HCT116 (cell line): ENCODE measurements around the gene ST14. TPM values are rescaled to one million over a fixed set of nuclear protein-coding genes. Genes with fewer than 3 reads are reported as not detected.

Experiments
- ATAC-seq: fragments of 200-7000 bp; cut with Tn5 transposase; 2 replicates; pipeline ENCODE4 v1.9.1; 2020; ENCODE audit warnings: mild to moderate bottlenecking, moderate library complexity
- BruUV-seq: library from RNA; stranded (reverse); fragments of 400-500 nt; replicated peaks from 2 replicates; lab custom pipeline; 2021; lab: Mats Ljungman, UMichigan
- CTCF ChIA-PET: fragments of 300-600 bp; sonication (Branson Sonifier 250); formaldehyde crosslinking; loops from one replicate; lab custom pipeline; 2021; ENCODE audit warnings: antibody characterized with exemption; lab: Charles Lee
- POLR2A ChIA-PET: fragments of 300-600, 350-600 bp; sonication (Branson Sonifier 250); formaldehyde crosslinking; loops from one replicate; lab custom pipeline; 2021; ENCODE audit warnings: antibody characterized with exemption; lab: Charles Lee
- RAD21 ChIA-PET, 2 experiments: fragments of 300-600 bp; sonication (Branson Sonifier 250); formaldehyde crosslinking; loops; one replicate each; lab custom pipeline; 2023; ENCODE audit warnings: low total read pairs in 2 of 2; ENCODE audit not compliant: uncharacterized antibody in 2 of 2, unreplicated experiment in 2 of 2, low non-redundant PET in 1 of 2; lab: Charles Lee
- DNase-seq: peaks from one replicate; pipeline ENCODE4 v3.0.0-alpha.2; 2010; ENCODE audit warnings: low read depth, low spot score
- H2AFZ ChIP-seq: fragments of 200-600 bp; shearing (Covaris generic), sonication (generic); 2 replicates; pipeline ENCODE4 v1.6.1; 2017; ENCODE audit warnings: low read depth, mixed run types, mixed read lengths, antibody characterized with exemption, low read length; ENCODE audit not compliant: poor library complexity, severe bottlenecking
- H3K27ac ChIP-seq: 2 replicates; pipeline ENCODE4 v1.5.1; 2012; ENCODE audit warnings: low read depth, low read length
- H3K27me3 ChIP-seq: fragments of 200-600 bp; sonication (generic); 2 replicates; pipeline ENCODE4 v1.6.1; 2016; ENCODE audit warnings: mixed run types, low read length, mixed read lengths; ENCODE audit not compliant: insufficient read depth
- H3K36me3 ChIP-seq, 2 experiments: fragments of 200-500 bp in 1 of 2; fragments of 200-600 bp in 1 of 2; sonication (Bioruptor generic) in 1 of 2; sonication (generic) in 1 of 2; 2 replicates each; pipeline versions ENCODE4 v1.5.1 to v1.6.1; 2014 to 2016; ENCODE audit warnings: low read length in 2 of 2, inconsistent platforms in 1 of 2, mixed read lengths in 1 of 2, mixed run types in 1 of 2; ENCODE audit not compliant: insufficient read depth in 2 of 2, control insufficient read depth in 1 of 2
- H3K4me1 ChIP-seq, 2 experiments: fragments of 200-600 bp in 1 of 2; sonication (generic) in 1 of 2; 2 replicates each; pipeline versions ENCODE4 v1.5.1 to v1.6.1; 2012 to 2017; ENCODE audit warnings: low read length in 2 of 2, inconsistent platforms in 1 of 2, mild to moderate bottlenecking in 1 of 2, mixed read lengths in 1 of 2, mixed run types in 1 of 2, moderate library complexity in 1 of 2; ENCODE audit not compliant: insufficient read depth in 2 of 2, control insufficient read depth in 1 of 2
- H3K4me2 ChIP-seq: fragments of 200-600 bp; sonication (generic); 2 replicates; pipeline ENCODE4 v1.6.1; 2017; ENCODE audit warnings: mixed run types, low read length, mixed read lengths
- H3K4me3 ChIP-seq, 2 experiments: fragments of 200-600 bp in 1 of 2; sonication (generic) in 1 of 2; replicated peaks in 1 of 2; 2 replicates each; pipeline ENCODE4 v1.5.1; 2011 to 2016; ENCODE audit warnings: low read length in 2 of 2, control low read depth in 1 of 2, low read depth in 1 of 2, mild to moderate bottlenecking in 1 of 2, mixed read lengths in 1 of 2, mixed run types in 1 of 2
- H3K79me2 ChIP-seq: fragments of 200-600 bp; sonication (generic); 2 replicates; pipeline ENCODE4 v1.6.1; 2017; ENCODE audit warnings: mild to moderate bottlenecking, mixed run types, low read length, moderate library complexity, mixed read lengths; ENCODE audit not compliant: insufficient read depth
- H3K9ac ChIP-seq: fragments of 200-600 bp; sonication (generic); 2 replicates; pipeline ENCODE4 v1.6.1; 2016; ENCODE audit warnings: low read length, mixed read lengths
- H3K9me2 ChIP-seq: fragments of 200-600 bp; sonication (generic), shearing (Covaris generic); 2 replicates; pipeline ENCODE4 v1.6.1; 2017; ENCODE audit warnings: mixed run types, mild to moderate bottlenecking, moderate library complexity; ENCODE audit not compliant: insufficient read depth
- H3K9me3 ChIP-seq, 2 experiments: fragments of 200-500 bp in 1 of 2; fragments of 200-600 bp in 1 of 2; sonication (Bioruptor generic) in 1 of 2; sonication (generic) in 1 of 2; 2 replicates each; pipeline ENCODE4 v1.6.1; 2014 to 2017; ENCODE audit warnings: low read length in 2 of 2, mixed read lengths in 2 of 2, inconsistent platforms in 1 of 2, low read depth in 1 of 2, mild to moderate bottlenecking in 1 of 2, mixed run types in 1 of 2, moderate library complexity in 1 of 2; ENCODE audit not compliant: control insufficient read depth in 1 of 2, insufficient read depth in 1 of 2
- H4K20me1 ChIP-seq: fragments of 200-600 bp; sonication (generic), shearing (Covaris generic); 2 replicates; pipeline ENCODE4 v1.6.1; 2017; ENCODE audit warnings: mixed run types, mild to moderate bottlenecking, moderate library complexity; ENCODE audit not compliant: insufficient read depth
- ATF3 ChIP-seq: IDR thresholded peaks from 2 replicates; pipeline ENCODE4 v1.6.1; 2012
- CBX3 ChIP-seq: IDR thresholded peaks from 2 replicates; pipeline ENCODE4 v1.6.1; 2012; ENCODE audit warnings: low read depth
- CEBPB ChIP-seq: IDR thresholded peaks from 2 replicates; pipeline ENCODE4 v1.6.1; 2012; ENCODE audit warnings: low read depth
- CTCF ChIP-seq, 3 experiments: fragments of 200-600 bp in 1 of 3; sonication (generic) in 1 of 3; IDR thresholded peaks in 2 of 3; conservative IDR thresholded peaks in 1 of 3; 2 replicates each; pipeline ENCODE4 v1.5.1; 2012 to 2017; ENCODE audit warnings: low read depth in 2 of 3, low read length in 2 of 3, antibody characterized with exemption in 1 of 3, borderline replicate concordance in 1 of 3, control low read depth in 1 of 3, mild to moderate bottlenecking in 1 of 3, mixed read lengths in 1 of 3, mixed run types in 1 of 3, moderate library complexity in 1 of 3; ENCODE audit not compliant: insufficient read depth in 1 of 3
- EGR1 ChIP-seq: IDR thresholded peaks from 2 replicates; pipeline ENCODE4 v1.6.1; 2012; ENCODE audit warnings: low read depth
- ELF1 ChIP-seq: IDR thresholded peaks from 2 replicates; pipeline ENCODE4 v1.6.1; 2012; ENCODE audit warnings: low read depth, borderline replicate concordance
- EZH2 ChIP-seq: fragments of 200-600 bp; sonication (generic); IDR thresholded peaks from 2 replicates; pipeline ENCODE4 v1.6.1; 2017; ENCODE audit warnings: antibody characterized with exemption, mixed run types
- EZH2phosphoT487 ChIP-seq: fragments of 200-600 bp; IDR thresholded peaks from 2 replicates; pipeline ENCODE4 v1.6.1; 2018; ENCODE audit warnings: antibody characterized with exemption, borderline replicate concordance
- FOSL1 ChIP-seq: IDR thresholded peaks from 2 replicates; pipeline ENCODE4 v1.6.1; 2012; ENCODE audit warnings: low read depth
- JUND ChIP-seq: IDR thresholded peaks from 2 replicates; pipeline ENCODE4 v1.6.1; 2012
- MAX ChIP-seq: IDR thresholded peaks from 2 replicates; pipeline ENCODE4 v1.6.1; 2012
- POLR2AphosphoS5 ChIP-seq: IDR thresholded peaks from 2 replicates; pipeline ENCODE4 v1.6.1; 2011; ENCODE audit warnings: mild to moderate bottlenecking, low read depth, low read length, moderate library complexity
- RAD21 ChIP-seq: IDR thresholded peaks from 2 replicates; pipeline ENCODE4 v1.6.1; 2012; ENCODE audit warnings: low read depth, mild to moderate bottlenecking
- REST ChIP-seq: IDR thresholded peaks from 2 replicates; pipeline ENCODE4 v1.6.1; 2012; ENCODE audit warnings: low read depth
- SIN3A ChIP-seq: IDR thresholded peaks from 2 replicates; pipeline ENCODE4 v1.6.1; 2012; ENCODE audit warnings: low read depth
- TCF7L2 ChIP-seq: IDR thresholded peaks from 2 replicates; pipeline ENCODE4 v1.7.0; 2011; ENCODE audit warnings: borderline replicate concordance, inconsistent platforms; ENCODE audit not compliant: insufficient read depth, insufficient read length; ENCODE audit errors: extremely low read depth
- YY1 ChIP-seq: IDR thresholded peaks from 2 replicates; pipeline ENCODE4 v1.6.1; 2011; ENCODE audit warnings: low read length, low read depth, moderate library complexity, mild to moderate bottlenecking; ENCODE audit not compliant: insufficient replicate concordance; ENCODE audit errors: extremely low read depth
- ZBTB33 ChIP-seq: IDR thresholded peaks from 2 replicates; pipeline ENCODE4 v1.6.1; 2011; ENCODE audit warnings: mild to moderate bottlenecking, low read length, moderate library complexity; ENCODE audit not compliant: insufficient replicate concordance; ENCODE audit errors: extremely low read depth
- ZFX ChIP-seq: fragments of 450-650 bp; IDR thresholded peaks from 2 replicates; pipeline ENCODE4 v1.6.1; 2017
- ZNF274 ChIP-seq: fragments of 200-500 bp; sonication (Bioruptor generic); IDR thresholded peaks from 2 replicates; pipeline ENCODE4 v1.6.1; 2014; ENCODE audit warnings: mild to moderate bottlenecking, low read depth, low read length, inconsistent platforms
- intact Hi-C: fragments of 100-400 bp; cut with micrococcal nuclease; formaldehyde crosslinking; loops from 2 replicates; pipeline ENCODE4 v1.10.0; 2022
- total RNA-seq: library from RNA; stranded (reverse); gene quantifications from one replicate; pipeline ENCODE4 v1.2.1, GENCODE V29; 2021; ENCODE audit not compliant: unreplicated experiment

Gene ST14
- total RNA-seq, 1 experiment from 2014 or later, result 107 TPM

- no peak overlapping the region; the same call in 1 of the 2 replicates for H3K27ac ChIP-seq
- no peaks in the 10 kb centered on the region for H3K27me3 ChIP-seq
- no peak overlapping the region; a peak in 1 of 4 replicates for H3K4me3 ChIP-seq
- ChIA-PET RAD21 (no interaction called here), POLR2A (no interaction called here), CTCF (interaction anchor here (1.2 to 1.8 kb wide), 2 partner anchors 8 to 132 kb away, joined by 3 to 5 read pairs; no protein-coding TSS in a partner anchor)
- no peaks in the 10 kb centered on the region for H3K9me2 ChIP-seq
- H4K20me1 ChIP-seq, result no peaks in the 10 kb centered on the region
- intact Hi-C loops, result loop anchor here (5.0 kb wide), 1 partner anchor 122 kb away; the partner anchor contains the start of gene PRDM10
- peak overlapping the region; percentile 60 for H3K4me2 ChIP-seq
- no peaks in the 10 kb centered on the region for H3K9me3 ChIP-seq
- H3K36me3 ChIP-seq, result peaks cover 17 to 32% of the 10 kb centered on the region in 2 experiments; a peak in 3 of 4 replicates
- DNase-seq (peak; percentile 61), ATAC-seq (peak; percentile 82)
- no peak overlapping the region for H2AFZ ChIP-seq
- BruUV-seq, result no TSS peak
- H3K4me1 ChIP-seq, result peaks cover 10 to 48% of the 10 kb centered on the region in 2 experiments
- H3K9ac ChIP-seq, result 0 out of 2 replicates have a peak overlapping the region, but pooled peaks have one; percentile 13
- peaks cover 6% of the 10 kb centered on the region; the same call in 1 of the 2 replicates for H3K79me2 ChIP-seq
- TF ChIP-seq MAX (peak; percentile 74), JUND (peak; percentile 83), RAD21 (peak; percentile 45), SIN3A (no peak), ZFX (no peak), ZNF274 (no peak), YY1 (no peak), CBX3 (peak; percentile 68; the same call in 1 of the 2 replicates), ZBTB33 (no peak), ELF1 (no peak), CTCF (IDR thresholded peaks at IDR 0.05 in 2 of 3, conservative IDR thresholded peaks at IDR 0.05 in 1 of 3; ENCODE audit: borderline replicate concordance in 1 of 3, insufficient read depth in 1 of 3, low read depth in 2 of 3, low read length in 2 of 3) (no peak), TCF7L2 (no peak), EZH2phosphoT487 (no peak), REST (no peak), ATF3 (no peak), EZH2 (no peak), EGR1 (no peak), POLR2AphosphoS5 (peak; percentile 60; the same call in 1 of the 2 replicates), FOSL1 (peak; percentile 83), CEBPB (peak; percentile 98)
Observed at GRCh38 chr11:130124096-130124495, 35.5 kb upstream of the ST14 start.
